K562 (cell line): ENCODE measurements around the gene SLX4IP. TPM values are rescaled to one million over a fixed set of nuclear protein-coding genes. Genes with fewer than 3 reads are reported as not detected.

ENCODE experiments used
- ATAC-seq: fragments of 200-7000 bp; cut with Tn5 transposase; 3 replicates; pipeline ENCODE4 v1.9.1; 2020; ENCODE audit warnings: moderate library complexity
- BruUV-seq: library from RNA; stranded (reverse); fragments of 400-500 nt; replicated peaks from 2 replicates; lab custom pipeline; 2021; lab: Mats Ljungman, UMichigan
- CTCF ChIA-PET: fragments of 300-600 bp; formaldehyde crosslinking; extraction: SDS; loops from one replicate; lab custom pipeline; 2021; ENCODE audit warnings: low intra/inter-chr PET ratio; lab: Yijun Ruan, JAX
- POLR2A ChIA-PET: fragments of 300-600, 350-650 bp; sonication (Branson Sonifier 250); formaldehyde crosslinking; extraction: SDS; loops from one replicate; lab custom pipeline; 2021; ENCODE audit warnings: antibody characterized with exemption, inconsistent platforms; lab: Yijun Ruan, JAX
- DNase-seq, 4 experiments: peaks; one replicate each; pipeline versions ENCODE4 v3.0.0 to v3.0.0-alpha.2; 2011 to 2018; ENCODE audit warnings: low spot score in 3 of 4, mixed read lengths in 3 of 4; ENCODE audit errors: extremely low read depth in 1 of 4
- FAIRE-seq: peaks from 2 replicates; lab custom pipeline; 2011; peaks lifted over from hg19 to GRCh38; lab: Jason Lieb, UNC
- H2AFZ ChIP-seq: 2 replicates; pipeline ENCODE4 v1.6.0; 2011; ENCODE audit warnings: low read depth, low read length, control low read depth, inconsistent platforms
- H3K27ac ChIP-seq: fragments of 200-600 bp; 3 replicates; pipeline ENCODE4 v1.8.0; 2011; ENCODE audit warnings: low read depth, mild to moderate bottlenecking, control low read depth, inconsistent platforms, low read length, moderate library complexity, mixed read lengths; ENCODE audit errors: extremely low read depth
- H3K27me3 ChIP-seq, 2 experiments: fragments of 300-600 bp in 1 of 2; 2 replicates in 1 of 2; 3 replicates in 1 of 2; pipeline versions ENCODE4 v1.6.0 to v1.8.0; 2011; ENCODE audit warnings: inconsistent platforms in 2 of 2, low read length in 2 of 2, mild to moderate bottlenecking in 1 of 2, mixed read lengths in 1 of 2, moderate library complexity in 1 of 2; ENCODE audit not compliant: control insufficient read depth in 2 of 2, insufficient read depth in 2 of 2
- H3K36me3 ChIP-seq: fragments of 300-600 bp; 3 replicates; pipeline ENCODE4 v1.8.0; 2011; ENCODE audit warnings: mild to moderate bottlenecking, low read length, inconsistent platforms; ENCODE audit not compliant: control insufficient read depth, insufficient read depth
- H3K4me1 ChIP-seq, 2 experiments: fragments of 200-600 bp in 1 of 2; replicated peaks in 1 of 2; 2 replicates in 1 of 2; 3 replicates in 1 of 2; pipeline versions ENCODE4 v1.5.1 to v1.8.0; 2011; ENCODE audit warnings: inconsistent platforms in 2 of 2, low read length in 2 of 2, mild to moderate bottlenecking in 1 of 2, mixed read lengths in 1 of 2, moderate library complexity in 1 of 2; ENCODE audit not compliant: control insufficient read depth in 2 of 2, insufficient read depth in 2 of 2
- H3K4me2 ChIP-seq: 2 replicates; pipeline ENCODE4 v1.6.1; 2011; ENCODE audit warnings: low read length, control low read depth, inconsistent platforms, mixed read lengths; ENCODE audit not compliant: insufficient read depth
- H3K4me3 ChIP-seq: fragments of 200-600 bp; sonication (generic), shearing (Covaris generic); 2 replicates; pipeline ENCODE4 v1.5.1; 2016; ENCODE audit warnings: control low read depth, inconsistent platforms
- H3K79me2 ChIP-seq: fragments of 200-600 bp; 3 replicates; pipeline ENCODE4 v1.8.0; 2011; ENCODE audit warnings: low read length, inconsistent platforms; ENCODE audit not compliant: control insufficient read depth, insufficient read depth
- H3K9ac ChIP-seq, 2 experiments: 2 replicates each; pipeline versions ENCODE4 v1.6.0 to v1.6.1; 2011; ENCODE audit warnings: low read depth in 2 of 2, low read length in 2 of 2, control low read depth in 1 of 2, inconsistent platforms in 1 of 2, mild to moderate bottlenecking in 1 of 2, mixed read lengths in 1 of 2; ENCODE audit not compliant: insufficient read depth in 1 of 2
- H3K9me1 ChIP-seq: one replicate; pipeline ENCODE4 v1.6.0; 2011; ENCODE audit warnings: inconsistent platforms, mild to moderate bottlenecking, low read length, moderate library complexity; ENCODE audit not compliant: control insufficient read depth, insufficient read depth
- H3K9me3 ChIP-seq: replicated peaks from 2 replicates; pipeline ENCODE4 v1.5.1; 2011; ENCODE audit warnings: low read depth, low read length, inconsistent platforms; ENCODE audit not compliant: control insufficient read depth, insufficient read depth
- H4K20me1 ChIP-seq: replicated peaks from 2 replicates; pipeline ENCODE4 v1.6.1; 2011; ENCODE audit warnings: low read length, inconsistent platforms, mixed read lengths; ENCODE audit not compliant: control insufficient read depth, insufficient read depth
- E2F3 ChIP-seq: fragments of 250-450 bp; sonication (Bioruptor Pico); IDR thresholded peaks from 2 replicates; pipeline ENCODE4 v1.4.0; 2020; ENCODE audit warnings: mild to moderate bottlenecking
- MCM3 ChIP-seq: fragments of 450-650 bp; IDR thresholded peaks from 2 replicates; pipeline ENCODE4 v1.6.1; 2016
- WGBS: fragments of 100-300 bp; shearing (Covaris generic); methylation state at CpG from one replicate; pipeline ENCODE4 v1.1.6; 2016; ENCODE audit warnings: low coverage, mixed read lengths; ENCODE audit not compliant: insufficient coverage; ENCODE audit errors: missing lambda C conversion rate; 5-methylcytosine and 5-hydroxymethylcytosine counted together
- in situ Hi-C: fragments of 300-500 bp; cut with MboI; formaldehyde crosslinking; loops from 4 replicates; pipeline ENCODE4 v1.15.0; 2018; ENCODE audit warnings: inconsistent platforms, mixed read lengths
- intact Hi-C: fragments of 100-400 bp; cut with micrococcal nuclease; formaldehyde crosslinking; loops from 2 replicates; pipeline ENCODE4 v1.14.2; 2022
- polyA plus RNA-seq, 8 experiments: library from polyadenylated mRNA; depleted of rRNA in 4 of 8; stranded (reverse) in 5 of 8; unstranded in 3 of 8; fragments of >200 nt; fragmentation: Nextera tagmentation in 2 of 8; fragmentation: Illumina TruSeq in 1 of 8; extraction: Ambion mirVana in 2 of 8; extraction: Trizol in 1 of 8; gene quantifications; 2 replicates each; pipeline versions ENCODE4 v1.2.1 to v1.2.3, GENCODE V29; 2011 to 2014; ENCODE audit warnings: inconsistent platforms in 1 of 8, missing spikeins in 1 of 8
- total RNA-seq, 7 experiments: library from RNA; depleted of rRNA in 6 of 7; stranded (reverse); fragments of >200 nt in 6 of 7; fragmentation: Illumina TruSeq in 2 of 7; extraction: Trizol in 2 of 7; gene quantifications; 2 replicates each; pipeline versions ENCODE4 v1.2.1 to v1.2.3, GENCODE V29; 2011 to 2021; ENCODE audit warnings: low replicate concordance in 1 of 7
- TF ChIP-seq, protein P1 (sequence below), 2 experiments: fragments of 450-650 bp; conservative IDR thresholded peaks; 2 replicates each; pipeline ENCODE4 v1.6.1; 2017; ENCODE audit warnings: mild to moderate bottlenecking in 2 of 2, moderate library complexity in 2 of 2
- TF ChIP-seq, protein P2 (sequence below): fragments of 450-650 bp; formaldehyde crosslinking; IDR thresholded peaks from 2 replicates; pipeline ENCODE4 v1.4.0; 2020; ENCODE audit warnings: mild to moderate bottlenecking, moderate library complexity
- TF ChIP-seq, protein P3 (sequence below), 3 experiments: IDR thresholded peaks in 2 of 3; conservative IDR thresholded peaks in 1 of 3; 2 replicates each; pipeline ENCODE4 v1.5.1; 2011 to 2012; ENCODE audit warnings: low read length in 3 of 3, mild to moderate bottlenecking in 3 of 3, control low read depth in 2 of 3, improper control_type of control experiment in 1 of 3, inconsistent platforms in 1 of 3, low read depth in 1 of 3, mixed read lengths in 1 of 3, moderate library complexity in 1 of 3; ENCODE audit not compliant: insufficient read depth in 2 of 3

The SLX4IP gene
- total and polyA plus RNA-seq, 9 of the 15 experiments (the other 6 are each of a cell fraction or from before 2014, with no cell fraction given), result 1.5 to 5.9 (median 3.5) TPM

DNA sequence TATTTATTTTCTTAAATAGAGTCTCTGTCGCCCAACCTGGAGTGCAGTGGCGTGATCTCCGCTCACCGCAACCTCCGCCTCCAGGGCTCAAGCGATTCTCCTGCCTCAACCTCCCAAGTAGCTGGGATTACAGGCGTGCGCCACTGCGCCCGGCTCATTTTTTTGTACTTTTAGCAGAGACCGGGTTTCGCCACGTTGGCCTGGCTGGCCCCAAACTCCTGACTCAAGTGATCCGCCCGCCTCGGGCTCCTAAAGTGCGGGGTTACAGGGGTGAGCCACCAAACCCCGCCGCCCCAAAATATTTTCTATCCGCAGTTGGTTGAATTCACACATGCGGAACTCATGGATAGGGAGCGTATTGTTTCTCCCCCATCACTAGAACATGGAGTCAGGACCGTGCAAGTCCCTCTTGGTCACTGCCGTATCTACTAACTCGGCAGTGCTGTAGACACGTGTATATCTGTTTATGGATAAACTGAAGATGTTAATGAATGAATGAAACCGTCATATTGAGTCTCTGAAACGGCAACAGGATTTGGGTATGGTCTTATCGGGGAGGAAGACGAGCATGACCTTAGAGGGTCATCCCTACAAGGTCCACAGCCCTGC lies 2.0 kb upstream of the SLX4IP start:
- Histone ChIP-seq H3K4me3 (peak overlapping the region; percentile 73), H3K4me1 (peaks cover 12 to 24% of the 10 kb centered on the region in 2 experiments; a peak in 4 of 5 replicates), H3K27me3 (no peaks in the 10 kb centered on the region), H4K20me1 (no peaks in the 10 kb centered on the region), H3K9ac (peak overlapping the region; percentile 85 to 97), H2AFZ (peak overlapping the region; percentile 83), H3K79me2 (peaks cover 87% of the 10 kb centered on the region), H3K4me2 (peak overlapping the region; percentile 95), H3K36me3 (peaks cover 8% of the 10 kb centered on the region; the same call in 2 of the 3 replicates), H3K9me3 (no peaks in the 10 kb centered on the region), H3K27ac (peak overlapping the region; percentile 88), H3K9me1 (no peaks in the 10 kb centered on the region)
- peak; percentile 5 for ATAC-seq
- intact Hi-C loops, result loop anchor here (5.0 kb wide), 1 partner anchor 59 kb away; no protein-coding TSS in a partner anchor
- in situ Hi-C loops, result no loop called here
- FAIRE-seq, result peak; percentile 11
- ChIA-PET POLR2A (interaction anchor here (0.6 to 0.7 kb wide), 2 partner anchors 38 to 163 kb away, joined by 3 read pairs; no protein-coding TSS in a partner anchor), CTCF (no interaction called here)
- TF ChIP-seq, protein P1, sequence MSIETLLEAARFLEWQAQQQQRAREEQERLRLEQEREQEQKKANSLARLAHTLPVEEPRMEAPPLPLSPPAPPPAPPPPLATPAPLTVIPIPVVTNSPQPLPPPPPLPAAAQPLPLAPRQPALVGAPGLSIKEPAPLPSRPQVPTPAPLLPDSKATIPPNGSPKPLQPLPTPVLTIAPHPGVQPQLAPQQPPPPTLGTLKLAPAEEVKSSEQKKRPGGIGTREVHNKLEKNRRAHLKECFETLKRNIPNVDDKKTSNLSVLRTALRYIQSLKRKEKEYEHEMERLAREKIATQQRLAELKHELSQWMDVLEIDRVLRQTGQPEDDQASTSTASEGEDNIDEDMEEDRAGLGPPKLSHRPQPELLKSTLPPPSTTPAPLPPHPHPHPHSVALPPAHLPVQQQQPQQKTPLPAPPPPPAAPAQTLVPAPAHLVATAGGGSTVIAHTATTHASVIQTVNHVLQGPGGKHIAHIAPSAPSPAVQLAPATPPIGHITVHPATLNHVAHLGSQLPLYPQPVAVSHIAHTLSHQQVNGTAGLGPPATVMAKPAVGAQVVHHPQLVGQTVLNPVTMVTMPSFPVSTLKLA (conservative IDR thresholded peaks at IDR 0.05), result peak; percentile 23 to 41; a peak in 2 of 4 replicates
- TF ChIP-seq MCM3 (no peak), E2F3 (CRISPR knock-in tag) (no peak)
- TF ChIP-seq, protein P2, sequence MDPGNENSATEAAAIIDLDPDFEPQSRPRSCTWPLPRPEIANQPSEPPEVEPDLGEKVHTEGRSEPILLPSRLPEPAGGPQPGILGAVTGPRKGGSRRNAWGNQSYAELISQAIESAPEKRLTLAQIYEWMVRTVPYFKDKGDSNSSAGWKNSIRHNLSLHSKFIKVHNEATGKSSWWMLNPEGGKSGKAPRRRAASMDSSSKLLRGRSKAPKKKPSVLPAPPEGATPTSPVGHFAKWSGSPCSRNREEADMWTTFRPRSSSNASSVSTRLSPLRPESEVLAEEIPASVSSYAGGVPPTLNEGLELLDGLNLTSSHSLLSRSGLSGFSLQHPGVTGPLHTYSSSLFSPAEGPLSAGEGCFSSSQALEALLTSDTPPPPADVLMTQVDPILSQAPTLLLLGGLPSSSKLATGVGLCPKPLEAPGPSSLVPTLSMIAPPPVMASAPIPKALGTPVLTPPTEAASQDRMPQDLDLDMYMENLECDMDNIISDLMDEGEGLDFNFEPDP (CRISPR knock-in tag), result no peak
- TF ChIP-seq, protein P3, sequence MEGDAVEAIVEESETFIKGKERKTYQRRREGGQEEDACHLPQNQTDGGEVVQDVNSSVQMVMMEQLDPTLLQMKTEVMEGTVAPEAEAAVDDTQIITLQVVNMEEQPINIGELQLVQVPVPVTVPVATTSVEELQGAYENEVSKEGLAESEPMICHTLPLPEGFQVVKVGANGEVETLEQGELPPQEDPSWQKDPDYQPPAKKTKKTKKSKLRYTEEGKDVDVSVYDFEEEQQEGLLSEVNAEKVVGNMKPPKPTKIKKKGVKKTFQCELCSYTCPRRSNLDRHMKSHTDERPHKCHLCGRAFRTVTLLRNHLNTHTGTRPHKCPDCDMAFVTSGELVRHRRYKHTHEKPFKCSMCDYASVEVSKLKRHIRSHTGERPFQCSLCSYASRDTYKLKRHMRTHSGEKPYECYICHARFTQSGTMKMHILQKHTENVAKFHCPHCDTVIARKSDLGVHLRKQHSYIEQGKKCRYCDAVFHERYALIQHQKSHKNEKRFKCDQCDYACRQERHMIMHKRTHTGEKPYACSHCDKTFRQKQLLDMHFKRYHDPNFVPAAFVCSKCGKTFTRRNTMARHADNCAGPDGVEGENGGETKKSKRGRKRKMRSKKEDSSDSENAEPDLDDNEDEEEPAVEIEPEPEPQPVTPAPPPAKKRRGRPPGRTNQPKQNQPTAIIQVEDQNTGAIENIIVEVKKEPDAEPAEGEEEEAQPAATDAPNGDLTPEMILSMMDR (IDR thresholded peaks at IDR 0.05 in 2 of 3, conservative IDR thresholded peaks at IDR 0.05 in 1 of 3; ENCODE audit: insufficient read depth in 2 of 3, low read depth in 1 of 3, low read length in 3 of 3), result no peak
- BruUV-seq, result no TSS peak
- no peak for DNase-seq
- WGBS, result 5% methylated on average over 12 of the region's 30 CpGs
